Measurements from ENCODE around the gene DOCK4. TPM values are rescaled to one million over a fixed set of nuclear protein-coding genes. Genes with fewer than 3 reads are reported as not detected.

The DOCK4 gene
- total and polyA plus RNA-seq, 7 donors, result 1.8 to 12.7 (median 7.1) TPM

DNA sequence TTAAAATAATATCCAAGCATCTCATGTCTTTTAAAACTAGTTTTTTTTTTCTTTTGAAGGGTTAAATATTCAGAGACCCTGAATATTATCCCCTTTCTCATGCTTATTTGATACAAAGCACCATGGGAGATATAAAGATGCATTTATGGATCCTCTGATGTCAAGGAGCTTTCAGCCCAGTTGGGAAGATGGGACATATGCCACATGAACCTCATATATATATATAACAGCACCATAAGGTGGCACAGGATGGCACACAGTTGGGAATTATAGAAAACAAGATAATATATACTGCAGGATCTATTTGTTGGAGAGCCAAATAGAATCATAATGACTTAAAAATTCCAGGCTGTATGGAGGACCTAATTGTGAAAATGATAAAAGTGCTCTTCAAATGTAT, 458.5 kb downstream of the DOCK4 start:
- no peak overlapping the region for H3K4me3 ChIP-seq
- no peaks in the 10 kb centered on the region for H3K4me1 ChIP-seq
- peaks cover 0 to 27% of the 10 kb centered on the region in 2 donors for H3K36me3 ChIP-seq (ENCODE audit: insufficient read depth in 1 of 2, low read depth in 1 of 2)
- H3K27ac ChIP-seq, result no peak overlapping the region
- no peaks in the 10 kb centered on the region for H3K27me3 ChIP-seq (ENCODE audit: insufficient read depth in 3 of 3, low read length in 2 of 3)
- TF ChIP-seq, protein P1, sequence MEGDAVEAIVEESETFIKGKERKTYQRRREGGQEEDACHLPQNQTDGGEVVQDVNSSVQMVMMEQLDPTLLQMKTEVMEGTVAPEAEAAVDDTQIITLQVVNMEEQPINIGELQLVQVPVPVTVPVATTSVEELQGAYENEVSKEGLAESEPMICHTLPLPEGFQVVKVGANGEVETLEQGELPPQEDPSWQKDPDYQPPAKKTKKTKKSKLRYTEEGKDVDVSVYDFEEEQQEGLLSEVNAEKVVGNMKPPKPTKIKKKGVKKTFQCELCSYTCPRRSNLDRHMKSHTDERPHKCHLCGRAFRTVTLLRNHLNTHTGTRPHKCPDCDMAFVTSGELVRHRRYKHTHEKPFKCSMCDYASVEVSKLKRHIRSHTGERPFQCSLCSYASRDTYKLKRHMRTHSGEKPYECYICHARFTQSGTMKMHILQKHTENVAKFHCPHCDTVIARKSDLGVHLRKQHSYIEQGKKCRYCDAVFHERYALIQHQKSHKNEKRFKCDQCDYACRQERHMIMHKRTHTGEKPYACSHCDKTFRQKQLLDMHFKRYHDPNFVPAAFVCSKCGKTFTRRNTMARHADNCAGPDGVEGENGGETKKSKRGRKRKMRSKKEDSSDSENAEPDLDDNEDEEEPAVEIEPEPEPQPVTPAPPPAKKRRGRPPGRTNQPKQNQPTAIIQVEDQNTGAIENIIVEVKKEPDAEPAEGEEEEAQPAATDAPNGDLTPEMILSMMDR (IDR thresholded peaks at IDR 0.05), result no peak
- intact Hi-C loops (cut with DNase I), result loop anchor here in 1 of 2 donors (10.0 kb wide), 1 partner anchor 107 kb away; no protein-coding TSS in a partner anchor
- ATAC-seq (no peak), DNase-seq (no peak)
- H3K9me3 ChIP-seq, result peaks cover 4% of the 10 kb centered on the region

DNA sequence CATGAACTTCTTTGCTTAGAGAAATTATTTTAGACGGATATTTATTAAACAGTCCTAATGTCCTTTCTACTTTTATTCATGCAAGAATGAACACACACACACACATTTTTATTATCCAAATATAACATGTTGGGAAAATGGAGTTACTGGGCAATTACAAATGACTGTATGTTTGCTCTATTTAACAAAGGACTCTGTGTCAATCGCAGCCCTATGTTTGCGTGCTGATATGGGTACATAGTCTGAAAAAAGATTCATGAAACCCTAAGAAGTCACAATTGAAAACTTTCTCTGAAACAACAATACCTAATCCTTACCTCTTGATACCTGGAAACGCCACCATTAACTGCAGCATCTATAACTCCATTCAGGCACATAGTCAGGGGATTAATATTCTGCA, 459.2 kb downstream of the DOCK4 start:
- H3K9me3 ChIP-seq, result peaks cover 4% of the 10 kb centered on the region
- no peak overlapping the region for H3K4me3 ChIP-seq
- DNase-seq (no peak), ATAC-seq (no peak)
- no peaks in the 10 kb centered on the region for H3K4me1 ChIP-seq
- H3K27ac ChIP-seq, result no peak overlapping the region
- peaks cover 0 to 27% of the 10 kb centered on the region in 2 donors for H3K36me3 ChIP-seq (ENCODE audit: insufficient read depth in 1 of 2, low read depth in 1 of 2)
- TF ChIP-seq, protein P1 (IDR thresholded peaks at IDR 0.05), result no peak
- H3K27me3 ChIP-seq (ENCODE audit: insufficient read depth in 3 of 3, low read length in 2 of 3), result no peaks in the 10 kb centered on the region
- intact Hi-C loops (cut with DNase I), result loop anchor here in 1 of 2 donors (10.0 kb wide), 1 partner anchor 108 kb away; no protein-coding TSS in a partner anchor
- 93 to 95% (median 94%) methylated on average over 4 of the region's 4 CpGs for WGBS, 3 donors

DNA sequence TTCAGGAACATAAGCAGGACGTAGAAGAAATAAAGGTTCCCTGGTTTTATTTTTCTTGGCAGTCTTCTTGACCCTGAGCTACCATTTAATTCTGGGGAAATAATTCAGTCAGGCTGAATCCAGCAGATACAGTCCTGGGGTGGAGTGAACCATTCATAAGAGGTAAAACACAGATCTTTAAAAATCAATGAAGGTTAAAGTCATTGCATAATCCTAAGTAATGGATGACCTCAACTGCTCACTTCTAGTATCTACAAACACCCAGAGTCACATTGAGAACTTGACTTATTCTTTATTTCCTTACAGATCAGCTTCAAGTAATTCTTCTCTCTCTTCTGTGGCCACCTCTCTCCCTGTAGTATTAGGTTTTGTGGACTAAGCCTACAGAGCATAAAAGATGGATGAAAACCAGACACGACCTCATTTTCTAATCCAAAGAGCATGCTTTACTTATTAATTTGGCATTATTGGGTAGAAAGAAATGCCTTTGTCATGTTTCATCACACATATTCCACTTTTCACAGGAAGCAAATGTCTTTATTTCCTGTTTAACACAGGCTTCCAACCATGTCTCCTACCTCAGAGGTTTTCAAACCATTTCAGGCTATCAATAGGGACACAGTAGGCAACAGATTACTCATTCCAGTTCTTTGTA, 461.6 kb downstream of the DOCK4 start:
- DNase-seq (no peak), ATAC-seq (no peak)
- H3K4me3 ChIP-seq, result no peak overlapping the region
- H3K36me3 ChIP-seq (ENCODE audit: insufficient read depth in 1 of 2, low read depth in 1 of 2), result peaks cover 0 to 34% of the 10 kb centered on the region in 2 donors
- TF ChIP-seq, protein P1 (IDR thresholded peaks at IDR 0.05), result no peak
- 45 to 54% (median 50%) methylated on average over 2 of the region's 2 CpGs for WGBS, 3 donors
- H3K9me3 ChIP-seq, result peaks cover 2% of the 10 kb centered on the region
- no peaks in the 10 kb centered on the region for H3K27me3 ChIP-seq (ENCODE audit: insufficient read depth in 3 of 3, low read length in 2 of 3)
- no peak overlapping the region for H3K27ac ChIP-seq
- intact Hi-C loops (cut with DNase I), result loop anchor here (5.0 to 10.0 kb wide), 2 partner anchors 110 to 673 kb away; no protein-coding TSS in a partner anchor
- H3K4me1 ChIP-seq, result no peaks in the 10 kb centered on the region

DNA sequence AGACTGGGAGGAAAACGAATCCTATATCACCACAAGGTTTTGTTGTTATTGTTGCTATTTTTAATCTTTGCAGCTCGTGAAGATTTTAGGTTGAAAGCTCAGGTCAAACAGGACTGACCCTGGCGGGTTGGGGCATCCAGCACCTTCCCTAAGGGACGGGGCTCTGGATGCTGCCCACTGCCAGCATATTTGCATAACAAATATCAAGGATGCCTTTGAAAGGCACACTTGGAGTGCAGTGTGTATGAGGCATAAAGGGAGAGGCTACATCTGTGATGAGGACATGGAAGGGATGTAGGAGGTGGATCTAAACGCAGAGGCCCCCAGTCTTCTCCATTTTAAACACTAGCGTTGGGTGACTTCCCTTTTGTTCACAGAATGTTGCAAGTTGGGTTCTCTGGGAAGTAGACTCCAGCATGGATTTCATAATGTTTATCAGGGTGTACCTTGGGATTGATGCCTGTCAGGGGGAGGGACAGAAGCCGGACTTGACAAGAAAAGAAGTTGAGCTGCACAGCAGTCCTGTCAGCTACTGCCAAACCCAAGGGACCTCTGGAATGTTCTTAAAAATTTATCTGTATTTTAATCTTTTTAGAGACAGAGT, 462.9 kb downstream of the DOCK4 start:
- no peaks in the 10 kb centered on the region for H3K4me1 ChIP-seq
- no peak overlapping the region for H3K27ac ChIP-seq
- ATAC-seq (no peak), DNase-seq (no peak)
- no peak overlapping the region for H3K4me3 ChIP-seq
- intact Hi-C loops (cut with DNase I), result loop anchor here (5.0 to 10.0 kb wide), 2 partner anchors 111 to 674 kb away; no protein-coding TSS in a partner anchor
- peaks cover 0 to 42% of the 10 kb centered on the region in 2 donors for H3K36me3 ChIP-seq (ENCODE audit: insufficient read depth in 1 of 2, low read depth in 1 of 2)
- 82 to 85% (median 84%) methylated on average over 7 of the region's 7 CpGs for WGBS, 3 donors
- H3K9me3 ChIP-seq, result no peaks in the 10 kb centered on the region
- TF ChIP-seq, protein P1 (IDR thresholded peaks at IDR 0.05), result no peak
- H3K27me3 ChIP-seq (ENCODE audit: insufficient read depth in 3 of 3, low read length in 2 of 3), result no peaks in the 10 kb centered on the region

Data from psoas muscle (tissue), 8 donors.